ENCODE data around the gene OLR1. TPM values are rescaled to one million over a fixed set of nuclear protein-coding genes. Genes with fewer than 3 reads are reported as not detected.

Gene OLR1
- total RNA-seq, 1 experiment from 2014 or later = not detected

- H3K4me3 Mint-ChIP-seq (ENCODE audit: low read depth, unreplicated experiment) = no peak within 1 kb of the TSS
- H3K9me3 Mint-ChIP-seq (ENCODE audit: low read depth, unreplicated experiment) = no peaks in the 10 kb centered on the region
- no peak for DNase-seq
- intact Hi-C loops (cut with micrococcal nuclease; ENCODE audit: unreplicated experiment) = loop anchor here (5.0 kb wide), 1 partner anchor 688 kb away; no protein-coding TSS in a partner anchor
- TF ChIP-seq CTCF (IDR thresholded peaks at IDR 0.05; ENCODE audit: unreplicated experiment) = no peak
- no peak within 1 kb of the TSS for H3K27ac Mint-ChIP-seq (ENCODE audit: unreplicated experiment)
- no TSS peak for BruUV-seq (replicated peaks)
- peaks cover 11% of the 10 kb centered on the region for H3K4me1 Mint-ChIP-seq (ENCODE audit: low read depth, unreplicated experiment)
- no peaks in the 10 kb centered on the region for H3K36me3 Mint-ChIP-seq (ENCODE audit: insufficient read depth, unreplicated experiment)
- H3K27me3 Mint-ChIP-seq (ENCODE audit: unreplicated experiment) = peaks cover 15% of the 10 kb centered on the region
- CTCF ChIA-PET = no interaction called here
Observed at GRCh38 chr12:10178821-10179220, 6.9 kb upstream of the OLR1 start, which contains the start of gene TMEM52B. TMEM52B (plus strand) TSS chr12:10179032; CDS start chr12:10179575, 543 bp downstream.

- H3K9me3 Mint-ChIP-seq (ENCODE audit: low read depth, unreplicated experiment) = no peaks in the 10 kb centered on the region
- H3K36me3 Mint-ChIP-seq (ENCODE audit: insufficient read depth, unreplicated experiment) = no peaks in the 10 kb centered on the region
- H3K27ac Mint-ChIP-seq (ENCODE audit: unreplicated experiment) = no peak overlapping the region
- no peak for DNase-seq
- no peak for TF ChIP-seq CTCF (IDR thresholded peaks at IDR 0.05; ENCODE audit: unreplicated experiment)
- intact Hi-C loops (cut with micrococcal nuclease; ENCODE audit: unreplicated experiment) = loop anchor here (5.0 kb wide), 1 partner anchor 691 kb away; no protein-coding TSS in a partner anchor
- peaks cover 15% of the 10 kb centered on the region for H3K27me3 Mint-ChIP-seq (ENCODE audit: unreplicated experiment)
- no TSS peak for BruUV-seq (replicated peaks)
- H3K4me1 Mint-ChIP-seq (ENCODE audit: low read depth, unreplicated experiment) = peaks cover 19% of the 10 kb centered on the region
- CTCF ChIA-PET = interaction anchor here (1.0 to 1.3 kb wide), 3 partner anchors 14 to 166 kb away, joined by 3 to 12 read pairs (median 3); no protein-coding TSS in a partner anchor
- H3K4me3 Mint-ChIP-seq (ENCODE audit: low read depth, unreplicated experiment) = no peak overlapping the region
Observed at GRCh38 chr12:10175846-10176636, 4.1 kb upstream of the OLR1 start.

- no peaks in the 10 kb centered on the region for H3K36me3 Mint-ChIP-seq (ENCODE audit: insufficient read depth, unreplicated experiment)
- H3K27me3 Mint-ChIP-seq (ENCODE audit: unreplicated experiment) = peaks cover 15% of the 10 kb centered on the region
- no peaks in the 10 kb centered on the region for H3K9me3 Mint-ChIP-seq (ENCODE audit: low read depth, unreplicated experiment)
- intact Hi-C loops (cut with micrococcal nuclease; ENCODE audit: unreplicated experiment) = loop anchor here (5.0 kb wide), 1 partner anchor 692 kb away; no protein-coding TSS in a partner anchor
- peaks cover 19% of the 10 kb centered on the region for H3K4me1 Mint-ChIP-seq (ENCODE audit: low read depth, unreplicated experiment)
- BruUV-seq (replicated peaks) = no TSS peak
- H3K4me3 Mint-ChIP-seq (ENCODE audit: low read depth, unreplicated experiment) = no peak overlapping the region
- H3K27ac Mint-ChIP-seq (ENCODE audit: unreplicated experiment) = no peak overlapping the region
- DNase-seq = no peak
- TF ChIP-seq CTCF (IDR thresholded peaks at IDR 0.05; ENCODE audit: unreplicated experiment) = no peak
- CTCF ChIA-PET = interaction anchor here (1.0 to 1.3 kb wide), 2 partner anchors 14 to 22 kb away, joined by 3 to 12 read pairs; no protein-coding TSS in a partner anchor
Observed at GRCh38 chr12:10174986-10175614, 3.2 kb upstream of the OLR1 start.

GRCh38 chr12:10170216-10170615 is 1.7 kb downstream of the OLR1 start:
- no peak for DNase-seq
- no peak for TF ChIP-seq CTCF (IDR thresholded peaks at IDR 0.05; ENCODE audit: unreplicated experiment)
- intact Hi-C loops (cut with micrococcal nuclease; ENCODE audit: unreplicated experiment) = no loop called here
- no peaks in the 10 kb centered on the region for H3K36me3 Mint-ChIP-seq (ENCODE audit: insufficient read depth, unreplicated experiment)
- peaks cover 9% of the 10 kb centered on the region for H3K4me1 Mint-ChIP-seq (ENCODE audit: low read depth, unreplicated experiment)
- no peaks in the 10 kb centered on the region for H3K27me3 Mint-ChIP-seq (ENCODE audit: unreplicated experiment)
- CTCF ChIA-PET = interaction anchor here (0.6 to 1.2 kb wide), 2 partner anchors 17 to 98 kb away, joined by 3 read pairs; no protein-coding TSS in a partner anchor
- H3K27ac Mint-ChIP-seq (ENCODE audit: unreplicated experiment) = no peak overlapping the region
- no peak overlapping the region for H3K4me3 Mint-ChIP-seq (ENCODE audit: low read depth, unreplicated experiment)
- BruUV-seq (replicated peaks) = no TSS peak
- H3K9me3 Mint-ChIP-seq (ENCODE audit: low read depth, unreplicated experiment) = no peaks in the 10 kb centered on the region

All from Calu3 (cell line).